Activated T-helper 1 cell treated with anti-CD3 and anti-CD28 coated beads, Interleukin-2, amount 50 U/mL, for 16 hours (primary cell): ENCODE data around the gene XRCC6.
"Not testable (repeated sequence)": the region's sequence is repeated elsewhere in the genome, so short reads cannot be mapped to it uniquely, and the experiment has no call there.

Experiments
- DNase-seq, 2 donors: peaks; one replicate each; pipeline ENCODE4 v3.0.0-alpha.2; 2020; ENCODE audit warnings: low read depth in 1 of 2, low spot score in 1 of 2

Gene XRCC6

DNA sequence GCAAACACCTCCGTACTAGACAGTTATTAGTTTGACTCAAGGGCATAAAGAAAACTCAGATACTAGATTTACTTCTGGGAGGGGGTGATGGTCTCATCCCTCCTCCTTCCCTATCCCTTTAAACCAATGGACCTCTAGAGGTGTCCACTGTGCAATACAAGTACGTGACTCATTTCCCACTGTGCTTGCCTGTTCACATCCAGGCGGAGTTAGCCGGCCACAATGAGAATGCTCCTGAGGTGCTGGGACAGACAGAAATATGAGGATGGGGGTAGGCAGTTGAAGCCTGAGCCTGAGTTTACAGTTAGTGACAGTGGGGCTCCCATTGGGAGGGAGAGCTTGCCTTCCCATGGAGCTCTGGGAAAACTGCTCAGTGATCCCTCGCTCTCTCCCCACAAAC lies 23.0 kb upstream of the XRCC6 start:
- no peak for DNase-seq

DNA sequence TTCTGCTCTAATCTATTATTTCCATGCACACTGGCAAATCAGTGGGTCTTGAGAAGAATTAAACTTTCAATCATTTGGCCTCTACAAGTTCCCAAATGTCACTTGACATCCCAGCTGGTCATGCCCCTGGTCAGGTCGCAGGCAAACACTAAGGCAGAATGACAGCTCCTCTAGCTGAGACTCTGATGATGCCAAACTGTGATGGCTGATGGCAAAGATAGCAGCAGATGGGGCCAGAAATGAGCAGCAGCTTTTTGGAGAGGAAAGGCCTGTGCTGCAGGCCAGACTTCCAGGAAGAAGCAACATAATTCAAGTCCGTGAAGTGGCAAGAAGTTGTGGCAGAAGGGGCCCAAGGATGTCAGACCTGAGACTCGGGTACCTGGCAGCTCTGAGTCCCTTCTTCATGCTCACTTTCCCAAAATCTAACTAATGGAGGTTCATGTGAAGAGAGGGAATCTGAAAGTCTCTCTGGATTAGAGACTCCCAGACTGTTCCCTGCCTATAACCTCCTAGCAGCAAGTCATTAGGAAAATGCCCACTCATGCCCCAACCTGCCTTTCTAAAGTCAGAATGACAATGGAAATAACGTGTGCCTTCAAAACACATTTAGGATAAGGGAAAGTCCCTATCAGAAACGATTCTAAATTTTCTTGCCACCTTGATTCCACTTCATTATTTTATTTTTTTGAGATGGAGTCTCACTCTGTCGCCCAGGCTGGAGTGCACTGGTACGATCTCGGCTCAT lies 22.0 kb upstream of the XRCC6 start:
- no peak for DNase-seq

DNA sequence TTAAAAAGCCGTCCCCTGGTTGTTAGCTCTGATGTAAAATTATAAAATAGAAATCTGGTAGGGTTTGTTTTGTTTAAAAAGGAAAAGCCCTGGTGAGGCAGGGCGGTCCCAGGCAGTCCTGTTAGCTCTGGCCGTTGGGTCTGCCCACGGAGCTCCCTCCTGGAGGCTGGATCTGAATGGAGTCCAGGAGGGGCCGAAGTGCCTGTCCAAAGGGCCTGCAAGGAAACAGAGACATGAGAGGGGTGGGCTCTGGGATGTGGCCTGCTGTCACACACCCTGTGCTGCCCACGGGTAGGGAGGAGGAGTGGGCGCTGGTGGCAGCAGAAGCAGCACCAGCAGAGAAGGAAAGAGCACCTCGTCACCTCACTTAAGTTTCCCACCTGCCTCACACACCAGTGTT lies 20.1 kb upstream of the XRCC6 start:
- DNase-seq, result no peak

DNA sequence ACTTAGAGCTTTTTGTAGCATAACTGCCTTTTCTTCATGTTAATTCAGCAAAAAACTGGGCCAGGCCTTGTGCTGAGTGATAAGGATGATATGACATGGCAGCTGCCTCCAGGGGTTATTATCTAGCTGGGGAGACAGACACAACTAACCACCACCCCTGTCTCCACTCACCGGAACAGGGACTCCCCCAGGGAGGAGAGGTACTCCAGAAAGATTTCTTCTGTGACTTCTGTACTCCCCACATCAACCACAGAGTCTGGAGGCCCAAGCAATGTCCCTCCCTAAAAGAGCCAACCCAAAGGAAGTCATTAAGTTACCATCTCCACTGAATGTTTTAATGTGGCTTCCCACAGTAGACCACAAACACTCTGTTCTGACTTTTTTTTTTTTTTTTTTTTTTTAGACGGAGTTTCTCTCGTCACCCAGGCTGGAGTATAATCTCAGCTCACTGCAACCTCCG lies 17.2 kb upstream of the XRCC6 start:
- peak in 1 of 2 donors; percentile 38 for DNase-seq

DNA sequence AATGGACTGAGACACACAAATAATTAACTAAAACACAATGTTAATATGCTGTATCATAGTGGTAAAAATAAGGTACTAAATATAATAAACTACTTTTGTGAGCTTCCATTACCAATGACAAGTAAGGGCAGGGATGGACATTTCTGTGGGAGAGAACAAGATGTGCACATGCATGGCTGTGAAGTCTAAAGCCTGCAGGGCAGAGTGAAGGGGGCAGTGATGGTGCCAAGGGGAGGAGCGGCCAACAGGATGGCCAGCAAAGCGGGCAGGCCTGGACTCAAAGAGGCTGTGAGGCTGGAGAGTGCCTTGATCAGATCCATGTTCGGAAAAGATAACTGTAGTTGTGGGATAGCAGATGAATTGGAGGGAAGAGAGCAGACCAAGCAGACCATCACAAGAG lies 12.7 kb upstream of the XRCC6 start:
- DNase-seq, result no peak

DNA sequence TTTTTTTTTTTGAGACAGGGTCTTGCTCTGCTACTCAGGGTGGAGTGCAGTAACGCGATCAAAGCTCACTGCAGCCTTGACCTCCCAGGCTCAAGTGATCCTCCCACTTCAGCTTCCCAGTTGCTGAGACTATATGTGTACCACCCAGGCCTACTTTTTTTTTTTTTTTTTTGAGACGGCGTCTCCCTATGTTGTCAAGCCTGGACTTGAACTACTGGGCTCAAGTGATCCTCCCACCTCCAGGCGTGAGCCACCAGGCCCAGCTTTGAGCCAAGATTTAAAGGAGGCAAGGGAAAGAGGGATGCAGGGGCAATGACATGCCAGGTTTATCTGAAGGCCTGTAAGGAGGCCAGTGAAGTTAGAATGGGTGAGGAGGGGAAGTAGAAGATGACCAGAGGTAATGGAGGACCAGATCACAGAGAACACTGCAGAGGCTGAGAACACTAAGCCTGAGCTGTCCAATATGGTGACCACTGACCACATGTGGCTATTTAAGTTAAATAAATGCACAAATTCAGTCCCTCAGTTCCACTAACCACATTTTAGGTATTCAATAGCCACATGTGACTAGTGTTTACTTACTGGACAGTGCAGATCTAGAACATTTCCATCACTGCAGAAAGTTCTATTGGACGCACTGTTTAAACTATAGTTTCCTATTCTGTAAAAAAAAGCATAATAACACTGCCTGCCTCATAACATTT lies 8.3 kb upstream of the XRCC6 start:
- no peak for DNase-seq

DNA sequence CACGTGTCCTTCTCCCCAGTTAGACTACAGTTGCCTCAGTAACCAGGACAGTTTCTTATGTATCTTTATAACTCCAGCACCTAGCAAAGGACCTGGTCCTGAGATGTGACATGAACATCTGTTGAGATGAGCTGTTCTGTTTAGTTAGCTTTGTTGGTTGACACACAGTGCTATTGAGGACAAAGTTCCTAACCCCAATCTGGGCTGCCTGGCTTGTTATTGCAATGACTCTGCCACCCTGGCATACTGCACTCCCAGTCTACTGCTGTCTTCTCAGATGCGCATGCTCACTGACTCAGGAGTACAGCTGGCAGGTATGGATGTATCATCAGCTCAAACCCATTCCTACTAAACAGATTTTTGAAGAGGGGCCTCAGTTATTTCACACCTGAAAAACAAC lies 7.6 kb upstream of the XRCC6 start:
- no peak for DNase-seq

DNA sequence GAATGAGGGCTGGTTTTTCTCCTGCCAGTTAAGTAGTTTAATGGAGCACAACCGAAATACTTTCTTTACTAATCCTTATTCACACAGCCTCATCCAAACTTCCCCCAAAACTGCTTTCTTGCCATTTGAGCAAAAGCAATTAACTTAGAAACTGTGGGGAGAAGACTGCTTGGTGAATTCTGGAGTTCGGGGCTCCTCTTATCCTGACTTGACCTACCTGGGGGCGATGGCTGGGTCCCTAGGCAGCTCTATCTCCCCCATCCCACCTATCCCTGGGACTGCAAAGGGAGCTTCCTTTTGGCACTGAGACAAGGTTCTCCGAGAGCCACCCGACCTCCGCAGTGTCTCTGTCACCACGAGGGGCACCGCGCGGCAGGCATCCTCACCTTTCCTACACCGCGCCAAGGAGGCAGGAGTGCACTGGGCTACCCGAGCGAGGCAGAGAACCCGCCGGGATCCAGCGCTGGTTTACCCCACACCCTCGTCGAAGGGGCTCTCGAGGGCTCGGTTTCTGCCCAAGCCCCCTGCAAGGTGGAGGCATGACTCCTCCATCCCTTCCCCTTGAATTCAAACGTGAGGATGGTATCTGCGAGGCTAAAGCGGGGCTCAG lies 1.0 kb upstream of the XRCC6 start:
- peak in 1 of 2 donors; percentile 24 for DNase-seq

DNA sequence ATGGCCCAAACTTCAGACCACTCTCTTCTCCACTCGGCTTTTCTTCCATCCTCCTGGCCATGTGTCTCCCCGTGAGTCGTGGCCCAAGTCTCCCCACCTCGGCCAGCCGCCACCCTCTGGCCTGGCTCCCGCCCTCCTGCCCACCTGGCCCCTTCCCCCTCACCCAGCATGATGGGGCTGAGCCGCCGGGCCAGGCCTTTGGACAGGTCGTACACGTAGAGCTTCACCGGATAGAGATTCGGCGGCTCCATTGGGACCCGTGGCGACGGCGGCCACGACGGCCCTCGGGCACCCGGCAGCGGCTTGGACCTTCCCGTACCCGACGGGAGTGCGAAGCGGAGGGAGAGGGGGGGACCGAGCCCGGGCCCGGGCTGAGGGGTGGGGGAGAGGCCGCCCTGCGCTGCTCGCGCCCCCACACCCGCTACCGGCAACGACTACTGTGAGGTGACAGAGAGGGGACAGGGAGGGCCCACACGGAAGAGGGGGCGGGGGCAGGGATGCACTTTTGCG lies 451 bp upstream of the XRCC6 start, which contains the start of gene DESI1:
Gene DESI1, minus strand, starts transcription at position 455 of the 510 bp plus-strand sequence. Its CDS starts 204 bp downstream, at position 251.
- no peak for DNase-seq

DNA sequence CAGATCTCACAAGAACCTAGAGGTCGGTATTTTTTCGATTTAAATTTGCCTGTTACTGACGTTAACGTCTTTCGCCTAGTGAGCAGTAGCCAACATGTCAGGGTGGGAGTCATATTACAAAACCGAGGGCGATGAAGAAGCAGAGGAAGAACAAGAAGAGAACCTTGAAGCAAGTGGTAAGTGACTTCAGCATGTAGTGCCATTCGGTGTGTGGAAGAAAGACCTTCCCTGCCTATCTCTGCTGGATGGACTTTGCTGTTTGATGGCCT lies 750 bp downstream of the XRCC6 start:
- DNase-seq, result no peak

DNA sequence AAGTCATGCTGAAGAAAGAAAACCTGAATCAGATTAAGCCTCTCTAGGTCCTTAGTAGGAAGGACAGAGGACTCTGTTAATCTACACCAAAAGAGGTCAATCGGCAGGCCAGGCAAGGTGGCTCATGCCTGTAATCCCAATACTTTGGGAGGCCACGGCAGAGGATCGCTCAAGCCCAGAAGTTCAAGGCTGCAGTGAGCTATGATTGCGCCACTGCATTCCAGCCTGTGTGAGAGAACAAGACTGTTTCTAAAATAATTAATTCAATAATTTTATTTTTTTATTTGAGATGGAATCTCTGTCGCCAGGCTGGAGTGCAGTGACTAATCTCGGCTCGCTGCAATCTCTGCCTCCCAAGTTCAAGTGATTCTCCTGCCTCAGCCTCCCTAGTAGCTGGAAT lies 4.5 kb downstream of the XRCC6 start:
- DNase-seq, result no peak

DNA sequence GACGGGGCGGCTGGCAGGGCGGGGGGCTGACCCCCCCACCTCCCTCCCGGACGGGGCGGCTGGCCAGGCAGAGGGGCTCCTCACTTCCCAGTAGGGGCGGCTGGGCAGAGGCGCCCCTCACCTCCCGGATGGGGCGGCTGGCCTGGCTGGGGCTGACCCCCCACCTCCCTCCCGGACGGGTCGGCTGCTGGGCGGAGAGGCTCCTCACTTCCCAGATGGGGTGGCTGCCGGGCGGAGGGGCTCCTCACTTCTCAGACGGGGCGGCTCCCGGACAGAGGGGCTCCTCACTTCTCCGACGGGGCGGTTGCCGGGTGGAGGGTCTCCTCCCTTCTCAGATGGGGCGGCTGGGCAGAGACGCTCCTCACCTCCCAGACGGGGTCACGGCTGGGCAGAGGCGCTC lies 10.0 kb downstream of the XRCC6 start:
- not testable (repeated sequence) for DNase-seq

DNA sequence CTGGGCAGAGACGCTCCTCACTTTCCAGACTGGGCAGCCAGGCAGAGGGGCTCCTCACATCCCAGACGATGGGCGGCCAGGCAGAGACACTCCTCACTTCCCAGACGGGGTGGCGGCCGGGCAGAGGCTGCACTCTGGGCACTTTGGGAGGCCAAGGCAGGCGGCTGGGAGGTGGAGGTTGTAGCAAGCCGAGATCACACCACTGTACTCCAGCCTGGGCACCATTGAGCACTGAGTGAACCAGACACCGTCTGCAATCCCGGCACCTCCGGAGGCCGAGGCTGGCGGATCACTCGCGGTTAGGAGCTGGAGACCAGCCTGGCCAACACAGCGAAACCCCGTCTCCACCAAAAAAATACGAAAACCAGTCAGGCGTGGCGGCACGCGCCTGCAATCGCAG lies 10.5 kb downstream of the XRCC6 start:
- not testable (repeated sequence) for DNase-seq

DNA sequence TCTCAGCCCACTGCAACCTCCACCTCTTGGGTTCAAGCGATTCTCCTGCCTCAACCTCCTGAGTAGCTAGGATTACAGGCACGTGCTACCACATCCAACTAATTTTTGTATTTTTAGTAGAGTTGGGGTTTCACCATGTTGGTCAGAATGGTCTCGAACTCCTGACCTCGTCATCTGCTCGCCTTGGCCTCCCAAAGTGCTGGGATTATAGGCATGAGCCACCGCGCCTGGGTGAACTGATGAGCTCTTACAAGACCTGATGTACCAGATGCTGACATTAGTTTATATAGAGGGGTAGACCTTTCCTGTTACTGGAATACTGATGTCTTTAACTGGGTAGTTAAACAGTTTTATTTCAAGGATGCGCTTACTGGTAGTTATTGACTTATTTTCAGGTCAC lies 13.5 kb downstream of the XRCC6 start:
- DNase-seq, result not testable (repeated sequence)

DNA sequence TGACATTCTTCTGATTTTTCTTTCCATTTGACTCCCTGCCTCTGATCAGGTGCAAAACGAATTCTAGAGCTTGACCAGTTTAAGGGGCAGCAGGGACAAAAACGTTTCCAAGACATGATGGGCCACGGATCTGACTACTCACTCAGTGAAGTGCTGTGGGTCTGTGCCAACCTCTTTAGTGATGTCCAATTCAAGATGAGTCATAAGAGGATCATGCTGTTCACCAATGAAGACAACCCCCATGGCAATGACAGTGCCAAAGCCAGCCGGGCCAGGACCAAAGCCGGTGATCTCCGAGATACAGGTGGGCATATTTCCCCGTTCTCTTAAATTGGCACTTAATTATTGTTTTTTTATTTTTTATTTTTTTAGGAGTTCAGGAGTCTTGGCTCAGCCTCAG lies 15.4 kb downstream of the XRCC6 start:
- DNase-seq, result no peak

DNA sequence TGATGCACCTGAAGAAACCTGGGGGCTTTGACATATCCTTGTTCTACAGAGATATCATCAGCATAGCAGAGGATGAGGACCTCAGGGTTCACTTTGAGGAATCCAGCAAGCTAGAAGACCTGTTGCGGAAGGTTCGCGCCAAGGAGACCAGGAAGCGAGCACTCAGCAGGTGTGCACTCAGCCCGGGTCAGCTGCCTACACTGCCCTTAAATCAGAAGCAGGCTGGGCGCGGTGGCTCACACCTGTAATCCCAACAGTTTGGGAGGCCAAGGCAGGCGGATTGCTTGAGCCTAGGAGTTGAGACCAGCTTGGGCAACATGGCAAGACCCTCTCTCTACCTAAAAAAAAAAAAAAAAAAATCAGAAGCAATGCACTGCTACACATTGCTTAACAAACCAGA lies 16.5 kb downstream of the XRCC6 start:
- not testable (repeated sequence) for DNase-seq

DNA sequence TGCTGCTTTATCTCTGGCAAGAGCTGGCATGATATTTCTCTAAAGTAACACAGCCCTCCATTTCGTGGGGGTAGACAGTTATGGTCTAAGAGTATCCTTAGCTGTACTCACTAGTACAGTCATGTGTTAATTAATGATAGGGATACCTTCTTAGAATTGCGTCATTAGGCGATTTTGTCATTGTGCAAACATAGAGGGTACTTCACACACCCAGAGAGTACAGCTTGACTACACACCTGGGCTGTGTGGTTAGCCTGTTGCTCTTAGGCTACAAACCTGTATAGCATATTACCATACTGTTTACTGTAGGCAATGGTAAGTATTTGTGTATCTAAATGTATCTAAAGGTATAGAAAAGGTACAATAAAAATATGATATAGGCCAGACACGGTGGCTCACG lies 17.0 kb downstream of the XRCC6 start:
- no peak for DNase-seq

DNA sequence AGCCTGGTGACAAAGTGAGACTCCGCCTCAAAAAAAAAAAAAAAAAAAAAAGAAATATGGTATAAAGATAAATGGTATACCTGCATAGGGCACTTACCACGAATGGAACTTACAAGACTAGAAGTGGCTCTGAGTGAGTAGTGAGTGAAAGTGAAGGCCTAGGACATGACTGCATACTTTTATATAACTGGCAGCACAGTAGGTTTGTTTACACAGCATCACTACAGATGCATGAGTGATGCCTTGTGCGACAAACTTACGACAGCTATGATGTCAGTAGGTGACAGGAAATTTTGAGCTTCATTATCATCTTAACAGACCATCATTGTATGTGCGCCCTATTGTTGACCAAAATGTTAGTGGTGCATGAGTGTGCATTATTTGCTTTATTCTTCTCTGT lies 17.7 kb downstream of the XRCC6 start:
- no peak for DNase-seq

DNA sequence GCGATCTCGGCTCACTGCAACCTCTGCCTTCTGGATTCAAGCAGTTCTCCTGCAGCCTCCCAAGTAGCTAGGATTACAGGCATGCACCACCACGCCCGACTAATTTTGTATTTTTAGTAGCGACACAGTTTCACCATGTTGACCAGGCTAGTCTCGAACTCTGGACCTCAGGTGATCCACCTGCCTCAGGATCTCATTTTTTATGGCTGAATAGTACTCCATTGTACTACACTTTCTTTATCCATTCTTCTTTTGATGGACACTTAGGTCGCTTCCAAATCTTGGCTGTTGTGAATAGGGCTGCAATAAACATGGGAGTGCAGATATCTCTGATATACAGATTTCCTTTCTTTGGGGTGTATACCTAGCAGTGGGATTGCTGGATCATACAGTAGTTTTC lies 20.8 kb downstream of the XRCC6 start:
- no peak for DNase-seq

DNA sequence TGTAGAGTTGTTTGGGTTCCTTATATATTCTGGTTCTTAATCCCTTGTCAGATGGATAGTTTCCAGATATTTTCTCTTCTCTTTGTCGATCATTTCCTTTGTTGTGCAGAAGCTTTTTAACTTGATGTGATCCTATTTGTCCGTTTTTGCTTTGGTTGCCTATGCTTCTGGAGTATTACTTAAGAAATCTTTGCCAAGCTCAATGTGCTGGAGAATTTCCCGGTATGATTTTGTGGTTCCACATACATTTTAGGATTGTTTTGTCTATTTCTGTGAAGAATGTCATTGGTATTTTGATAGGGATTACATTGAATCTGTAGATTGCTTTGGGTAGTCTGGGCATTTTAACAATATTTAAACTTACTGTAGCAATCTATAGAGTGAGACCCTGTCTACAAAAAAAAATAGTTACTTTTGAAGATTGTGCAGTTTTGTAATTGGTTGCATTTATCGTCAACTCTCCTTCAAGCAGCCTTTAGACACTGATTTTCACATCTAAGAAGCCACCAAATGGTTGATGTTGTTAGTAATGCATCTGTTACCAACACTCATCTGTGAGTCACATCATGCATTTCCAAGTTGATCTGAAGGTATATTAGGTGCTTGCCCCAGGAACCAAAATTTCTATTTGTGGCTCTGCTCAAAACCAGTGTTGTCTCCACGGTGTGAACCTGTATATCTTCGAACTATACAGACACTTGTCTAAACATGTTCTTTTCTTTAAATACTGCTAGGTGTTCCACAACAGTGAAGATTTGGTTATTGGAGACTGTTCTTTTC lies 21.4 kb downstream of the XRCC6 start:
- no peak for DNase-seq

DNA sequence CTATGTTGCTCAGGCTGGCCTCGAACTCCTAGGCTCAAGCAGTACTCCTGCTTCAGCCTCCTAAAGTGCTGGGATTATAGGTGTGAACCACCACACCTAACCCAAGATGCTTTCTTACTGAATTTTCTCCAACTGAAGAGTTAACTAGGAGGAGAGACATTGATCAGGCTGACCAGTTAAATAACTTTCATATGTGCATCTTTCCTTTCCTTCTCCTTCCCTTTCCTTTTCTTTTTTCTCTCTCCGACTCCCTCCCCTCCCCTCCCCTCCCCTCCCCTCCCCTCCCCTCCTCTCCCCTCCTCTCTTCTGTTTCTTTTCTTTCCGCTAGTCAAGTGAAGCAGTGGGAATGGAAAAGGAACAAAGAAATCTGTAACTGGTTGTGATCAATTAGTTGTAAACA lies 26.7 kb downstream of the XRCC6 start:
- no peak for DNase-seq
